22Rv1 (cell line): Measurements from ENCODE around the gene PPP3CA.

Experiments used
- CTCF ChIP-seq: fragments of 450-650 bp; IDR thresholded peaks from 2 replicates; pipeline ENCODE4 v1.5.1; 2017; ENCODE audit warnings: mild to moderate bottlenecking
- ZFX ChIP-seq: fragments of 450-650 bp; IDR thresholded peaks from 2 replicates; pipeline ENCODE4 v1.6.1; 2017; ENCODE audit warnings: antibody characterized with exemption, borderline replicate concordance

GRCh38 chr4:101037249-101037648 lies 310.1 kb downstream of the PPP3CA start:
- TF ChIP-seq CTCF (no peak), ZFX (no peak)
